ENCODE data around the gene APOM.
A peak's percentile ranks its signal among the peaks of the same experiment; 100 is the strongest.

APOM gene

DNA sequence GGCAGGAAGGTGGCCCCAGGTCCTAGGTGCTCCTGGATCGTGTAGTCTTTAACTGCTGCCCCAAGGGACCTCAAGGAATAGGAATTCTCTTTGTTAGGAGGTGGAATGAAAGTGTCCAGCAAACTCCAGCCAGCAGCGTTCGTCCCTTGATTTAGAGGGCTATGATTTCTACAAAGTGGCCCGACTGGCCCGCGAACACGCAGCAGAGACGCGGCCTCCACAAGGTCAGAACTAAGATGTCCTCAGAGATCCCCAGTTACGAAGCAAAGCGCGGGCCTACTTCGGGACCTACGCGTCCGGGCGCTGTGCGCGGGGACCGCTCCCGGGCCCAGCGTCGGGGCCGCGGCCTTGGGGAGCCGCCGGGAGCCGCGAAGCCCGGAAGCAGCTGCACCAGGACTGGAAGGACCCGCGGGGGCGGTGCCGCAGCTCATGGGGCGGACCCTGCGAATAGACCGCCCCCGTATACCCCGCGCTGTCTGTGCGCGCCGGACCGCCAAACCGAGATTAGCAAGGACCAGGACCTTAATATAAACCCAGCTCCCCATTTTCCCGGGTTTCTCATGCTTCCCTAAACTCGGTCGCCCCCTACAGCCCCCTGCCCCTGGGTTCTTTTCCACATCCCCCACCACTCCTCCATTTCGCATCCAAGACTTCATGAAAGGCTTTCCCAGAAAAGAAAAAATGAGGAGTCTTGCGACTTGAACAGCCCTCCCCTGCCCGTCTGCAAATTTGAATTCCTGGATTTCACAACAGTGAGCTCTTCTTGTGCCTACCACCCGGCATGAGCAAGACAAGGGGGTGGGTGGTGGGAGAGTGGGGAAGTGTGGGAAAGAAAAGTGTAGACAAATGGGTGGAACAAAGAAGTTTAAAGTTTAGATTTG, 4.9 kb downstream of the APOM start, which contains the start of gene C6orf47:
TSS of gene C6orf47 (minus strand) at position 398 of the 881 bp plus-strand sequence. CDS start 831 bp downstream, outside the sequence.
- no peaks in the 10 kb centered on the region for H4K20me1 ChIP-seq (ENCODE audit: insufficient read depth, low read length)
- peak within 1 kb of the TSS; percentile 97 for H3K4me2 ChIP-seq (ENCODE audit: low read length)
- peak within 1 kb of the TSS; percentile 94 for H3K9ac ChIP-seq (ENCODE audit: low read length)
- H3K4me1 ChIP-seq (ENCODE audit: insufficient read depth, low read length, severe bottlenecking), result peaks cover 60% of the 10 kb centered on the region
- H3K36me3 ChIP-seq (ENCODE audit: insufficient read depth, low read length), result peaks cover 17% of the 10 kb centered on the region; the same call in 1 of the 2 replicates
- peak within 1 kb of the TSS; percentile 89 for H3K4me3 ChIP-seq (ENCODE audit: low read depth, low read length, poor library complexity, severe bottlenecking)
- H2AFZ ChIP-seq (ENCODE audit: low read length), result no peak within 1 kb of the TSS
- no peaks in the 10 kb centered on the region for H3K27me3 ChIP-seq (ENCODE audit: insufficient read depth, low read length)
- H3K9me2 ChIP-seq (ENCODE audit: low read depth, low read length), result no peaks in the 10 kb centered on the region
- no peak for TF ChIP-seq EZH2 (IDR thresholded peaks at IDR 0.05; ENCODE audit: borderline replicate concordance, low read length)
- TF ChIP-seq, protein P1, sequence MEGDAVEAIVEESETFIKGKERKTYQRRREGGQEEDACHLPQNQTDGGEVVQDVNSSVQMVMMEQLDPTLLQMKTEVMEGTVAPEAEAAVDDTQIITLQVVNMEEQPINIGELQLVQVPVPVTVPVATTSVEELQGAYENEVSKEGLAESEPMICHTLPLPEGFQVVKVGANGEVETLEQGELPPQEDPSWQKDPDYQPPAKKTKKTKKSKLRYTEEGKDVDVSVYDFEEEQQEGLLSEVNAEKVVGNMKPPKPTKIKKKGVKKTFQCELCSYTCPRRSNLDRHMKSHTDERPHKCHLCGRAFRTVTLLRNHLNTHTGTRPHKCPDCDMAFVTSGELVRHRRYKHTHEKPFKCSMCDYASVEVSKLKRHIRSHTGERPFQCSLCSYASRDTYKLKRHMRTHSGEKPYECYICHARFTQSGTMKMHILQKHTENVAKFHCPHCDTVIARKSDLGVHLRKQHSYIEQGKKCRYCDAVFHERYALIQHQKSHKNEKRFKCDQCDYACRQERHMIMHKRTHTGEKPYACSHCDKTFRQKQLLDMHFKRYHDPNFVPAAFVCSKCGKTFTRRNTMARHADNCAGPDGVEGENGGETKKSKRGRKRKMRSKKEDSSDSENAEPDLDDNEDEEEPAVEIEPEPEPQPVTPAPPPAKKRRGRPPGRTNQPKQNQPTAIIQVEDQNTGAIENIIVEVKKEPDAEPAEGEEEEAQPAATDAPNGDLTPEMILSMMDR (IDR thresholded peaks at IDR 0.05; ENCODE audit: low read length), result no peak
- H3K27ac ChIP-seq (ENCODE audit: low read depth, low read length, poor library complexity, severe bottlenecking), result peak within 1 kb of the TSS; percentile 54
- no peaks in the 10 kb centered on the region for H3K9me3 ChIP-seq (ENCODE audit: low read length)
- peaks cover 18% of the 10 kb centered on the region; the same call in 1 of the 2 replicates for H3K79me2 ChIP-seq (ENCODE audit: insufficient read depth, low read length)
- H3F3A ChIP-seq (ENCODE audit: insufficient read depth, low read length), result no peaks in the 10 kb centered on the region

DNA sequence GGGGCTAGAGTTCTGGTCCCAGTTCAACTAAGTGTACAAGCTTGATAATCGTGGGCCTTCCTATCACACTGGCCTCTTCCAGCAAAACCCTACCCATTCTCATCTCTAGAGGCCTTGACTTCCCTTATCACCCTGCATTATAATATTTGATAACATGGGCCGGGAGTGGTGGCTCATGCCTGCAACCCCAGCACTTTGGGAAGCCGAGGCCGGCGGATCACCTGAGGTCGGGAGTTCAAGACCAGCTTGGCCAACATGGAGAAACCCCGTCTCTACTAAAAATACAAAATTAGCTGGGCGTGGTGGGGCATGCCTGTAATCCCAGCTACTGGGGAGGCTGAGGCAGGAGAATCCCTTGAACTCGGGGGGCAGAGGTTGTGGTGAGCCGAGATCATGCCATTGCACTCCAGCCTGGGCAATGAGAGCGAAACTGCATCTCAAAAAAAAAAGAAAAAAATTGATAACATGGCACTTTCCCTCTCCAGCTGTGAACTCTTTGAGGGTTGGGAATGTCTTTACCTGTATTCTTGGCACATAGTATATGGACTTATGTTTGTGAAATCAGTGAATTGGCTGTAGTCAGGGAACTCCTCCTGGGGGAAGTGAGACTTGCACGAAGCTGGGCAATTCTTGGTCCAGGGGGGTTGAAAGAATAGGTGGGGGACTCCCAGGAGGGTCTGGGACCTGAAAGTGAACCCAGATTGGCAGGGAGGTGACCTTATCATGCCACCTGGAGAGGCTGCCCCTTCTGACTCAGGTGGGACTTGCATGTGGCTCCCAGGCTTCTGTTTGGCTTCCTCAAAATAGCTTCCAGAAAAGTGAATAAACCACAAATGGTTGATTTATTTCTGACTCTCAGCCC, 5.8 kb downstream of the APOM start:
- no peaks in the 10 kb centered on the region for H3K9me3 ChIP-seq (ENCODE audit: low read length)
- H3K27me3 ChIP-seq (ENCODE audit: insufficient read depth, low read length), result no peaks in the 10 kb centered on the region
- H3F3A ChIP-seq (ENCODE audit: insufficient read depth, low read length), result no peaks in the 10 kb centered on the region
- peak overlapping the region; percentile 94; the same call in 1 of the 2 replicates for H3K9ac ChIP-seq (ENCODE audit: low read length)
- H3K36me3 ChIP-seq (ENCODE audit: insufficient read depth, low read length), result peaks cover 22% of the 10 kb centered on the region; the same call in 1 of the 2 replicates
- H3K79me2 ChIP-seq (ENCODE audit: insufficient read depth, low read length), result peaks cover 23% of the 10 kb centered on the region
- no peaks in the 10 kb centered on the region for H3K9me2 ChIP-seq (ENCODE audit: low read depth, low read length)
- H3K4me2 ChIP-seq (ENCODE audit: low read length), result peak overlapping the region; percentile 97
- peak overlapping the region; percentile 89 for H3K4me3 ChIP-seq (ENCODE audit: low read depth, low read length, poor library complexity, severe bottlenecking)
- no peak overlapping the region for H2AFZ ChIP-seq (ENCODE audit: low read length)
- peak overlapping the region; percentile 38 for H3K27ac ChIP-seq (ENCODE audit: low read depth, low read length, poor library complexity, severe bottlenecking)
- H3K4me1 ChIP-seq (ENCODE audit: insufficient read depth, low read length, severe bottlenecking), result peaks cover 62% of the 10 kb centered on the region
- TF ChIP-seq EZH2 (IDR thresholded peaks at IDR 0.05; ENCODE audit: borderline replicate concordance, low read length), result no peak
- TF ChIP-seq, protein P1 (IDR thresholded peaks at IDR 0.05; ENCODE audit: low read length), result no peak
- H4K20me1 ChIP-seq (ENCODE audit: insufficient read depth, low read length), result no peaks in the 10 kb centered on the region

DNA sequence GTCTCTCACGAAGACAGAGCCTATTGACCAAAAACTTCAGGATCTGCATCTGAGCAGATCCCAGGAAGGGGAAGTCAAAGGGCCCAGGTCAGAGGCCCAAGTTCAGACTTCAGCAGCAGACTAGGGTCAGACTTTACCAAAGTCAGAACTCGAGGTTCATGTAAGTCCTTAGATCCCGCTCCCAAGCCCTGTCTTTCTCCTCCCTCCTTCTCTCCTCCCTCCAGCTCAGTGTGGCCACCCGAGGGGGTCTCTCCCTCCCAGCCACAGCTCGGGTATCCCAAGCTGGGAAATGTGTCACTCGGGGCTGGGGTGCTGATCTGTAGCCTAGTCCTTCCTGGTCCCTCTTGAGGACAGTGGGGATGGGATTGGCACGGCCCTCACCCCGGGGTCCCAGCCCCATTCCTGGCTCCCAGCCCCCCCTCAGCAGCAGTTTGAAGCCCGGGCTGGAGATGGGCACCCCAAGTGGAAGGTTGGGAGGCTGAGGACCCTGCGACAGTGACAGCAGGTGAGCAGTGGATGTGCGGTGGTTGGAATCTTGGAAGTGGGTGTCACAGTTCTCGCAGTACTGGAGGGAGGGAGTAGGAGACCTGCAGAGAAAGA, 6.5 kb downstream of the APOM start:
- Histone ChIP-seq H2AFZ (ENCODE audit: low read length) (no peak overlapping the region), H3F3A (ENCODE audit: insufficient read depth, low read length) (no peaks in the 10 kb centered on the region), H3K36me3 (ENCODE audit: insufficient read depth, low read length) (peaks cover 29% of the 10 kb centered on the region; the same call in 1 of the 2 replicates), H3K4me2 (ENCODE audit: low read length) (no peak overlapping the region), H3K9ac (ENCODE audit: low read length) (no peak overlapping the region), H3K4me3 (ENCODE audit: low read depth, low read length, poor library complexity, severe bottlenecking) (no peak overlapping the region), H3K9me2 (ENCODE audit: low read depth, low read length) (no peaks in the 10 kb centered on the region), H3K27ac (ENCODE audit: low read depth, low read length, poor library complexity, severe bottlenecking) (no peak overlapping the region), H3K9me3 (ENCODE audit: low read length) (no peaks in the 10 kb centered on the region), H4K20me1 (ENCODE audit: insufficient read depth, low read length) (no peaks in the 10 kb centered on the region), H3K4me1 (ENCODE audit: insufficient read depth, low read length, severe bottlenecking) (peaks cover 68% of the 10 kb centered on the region), H3K27me3 (ENCODE audit: insufficient read depth, low read length) (no peaks in the 10 kb centered on the region), H3K79me2 (ENCODE audit: insufficient read depth, low read length) (peaks cover 28% of the 10 kb centered on the region)
- TF ChIP-seq, protein P1 (IDR thresholded peaks at IDR 0.05; ENCODE audit: low read length), result no peak
- TF ChIP-seq EZH2 (IDR thresholded peaks at IDR 0.05; ENCODE audit: borderline replicate concordance, low read length), result no peak
